Measurements from ENCODE around the gene TMEM88. TPM values are rescaled to one million over a fixed set of nuclear protein-coding genes. Genes with fewer than 3 reads are reported as not detected.

TMEM88 gene
- total and polyA plus RNA-seq, 2 of the 4 experiments (the other 2 are of a cell fraction) = 2.1 TPM; not detected in 1

DNA sequence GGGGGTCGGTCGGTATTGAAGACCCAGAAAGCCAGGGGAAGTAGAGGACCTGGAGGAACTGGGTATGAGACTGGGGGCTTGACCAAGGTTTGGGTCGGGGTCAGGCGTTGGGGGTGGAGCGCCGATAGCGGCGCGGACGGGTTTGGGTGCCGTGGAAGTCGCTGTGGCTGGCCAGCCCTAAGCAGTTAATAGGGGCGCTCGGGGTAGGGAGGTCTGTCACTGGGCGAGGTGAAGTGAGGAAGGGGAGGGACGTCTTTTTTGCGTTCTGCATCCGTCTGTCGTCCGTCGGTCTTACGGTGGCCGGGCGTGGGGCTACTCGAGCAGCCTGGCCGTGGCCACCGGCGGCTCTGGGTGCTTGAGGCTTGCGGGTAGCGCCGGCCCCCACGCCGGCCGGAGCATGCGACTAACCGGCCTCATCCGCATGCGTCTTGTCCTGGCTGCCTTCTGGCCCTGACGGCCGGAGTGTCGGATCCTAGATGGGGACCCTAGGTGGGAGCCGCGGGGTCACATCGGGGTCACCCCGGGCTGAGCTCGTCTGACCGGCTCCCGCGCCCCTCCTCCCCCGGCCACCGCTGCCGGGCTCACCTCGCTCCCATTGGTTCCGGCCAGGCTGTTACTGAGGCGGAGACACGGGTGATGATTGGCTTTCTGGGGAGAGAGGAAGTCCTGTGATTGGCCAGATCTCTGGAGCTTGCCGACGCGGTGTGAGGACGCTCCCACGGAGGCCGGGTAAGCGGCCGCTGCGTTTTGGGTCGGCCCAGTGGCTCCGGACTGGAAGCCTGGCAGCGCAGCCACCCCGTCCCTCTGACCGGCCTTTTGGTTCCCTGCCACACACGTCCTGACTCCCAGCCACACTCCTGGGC lies 10.3 kb upstream of the TMEM88 start (continued):
- no peak for TF ChIP-seq CTCF (conservative IDR thresholded peaks at IDR 0.05; ENCODE audit: low read depth, low read length)

Data from IMR-90 (cell line).